ENCODE measurements around the gene ST3GAL4. TPM values are rescaled to one million over a fixed set of nuclear protein-coding genes. Genes with fewer than 3 reads are reported as not detected.

The ST3GAL4 gene
- polyA plus RNA-seq, 1 of the 3 experiments (the other 2 are of a cell fraction): 32.0 TPM

GRCh38 chr11:126352163-126352562, 3.3 kb upstream of the ST3GAL4 start:
- DNase-seq: no peak
- 76% methylated on average over 3 of the region's 3 CpGs for WGBS (ENCODE audit: low lambda C conversion rate)
- H3K9ac ChIP-seq: no peak overlapping the region
- H3K36me3 ChIP-seq (replicated peaks in 1 of 2; ENCODE audit: control insufficient read depth in 1 of 2, insufficient read depth in 2 of 2, low read length in 1 of 2): peaks cover 2 to 10% of the 10 kb centered on the region in 2 experiments
- no peaks in the 10 kb centered on the region for H4K20me1 ChIP-seq (ENCODE audit: insufficient read depth)
- H3K4me3 ChIP-seq (ENCODE audit: low read depth in 2 of 2, low read length in 1 of 2): no peak overlapping the region
- POLR2A ChIA-PET: no interaction called here
- no peak overlapping the region for H2AFZ ChIP-seq (ENCODE audit: low read depth)
- no peaks in the 10 kb centered on the region for H3K27me3 ChIP-seq (ENCODE audit: insufficient read depth)
- CTCF ChIA-PET: no interaction called here
- TF ChIP-seq GATA2 (CRISPR knock-in tag; IDR thresholded peaks at IDR 0.05) (no peak), NFIC (IDR thresholded peaks at IDR 0.05; ENCODE audit: borderline replicate concordance) (no peak), JUND (IDR thresholded peaks at IDR 0.05) (no peak), TAF1 (IDR thresholded peaks at IDR 0.05; ENCODE audit: borderline replicate concordance, low read depth, low read length) (no peak), TEAD4 (IDR thresholded peaks at IDR 0.05; ENCODE audit: borderline replicate concordance, insufficient read depth) (no peak), FOXM1 (IDR thresholded peaks at IDR 0.05; ENCODE audit: low read depth) (no peak), PBX3 (IDR thresholded peaks at IDR 0.05) (no peak), ZBTB33 (IDR thresholded peaks at IDR 0.05; ENCODE audit: borderline replicate concordance, low read depth) (no peak), FOXJ3 (CRISPR knock-in tag; IDR thresholded peaks at IDR 0.05) (no peak), RFX5 (IDR thresholded peaks at IDR 0.05; ENCODE audit: low read length) (no peak), CHD2 (IDR thresholded peaks at IDR 0.05; ENCODE audit: low read length, partially characterized antibody) (no peak), GABPA (IDR thresholded peaks at IDR 0.05; ENCODE audit: low read depth) (no peak), YY1 (IDR thresholded peaks at IDR 0.05; ENCODE audit: low read depth) (no peak), USF1 (IDR thresholded peaks at IDR 0.05; ENCODE audit: borderline replicate concordance, low read depth) (no peak), MXI1 (IDR thresholded peaks at IDR 0.05; ENCODE audit: low read depth, low read length) (no peak), ELF1 (IDR thresholded peaks at IDR 0.05) (no peak), SMC3 (IDR thresholded peaks at IDR 0.05; ENCODE audit: low read depth, low read length) (no peak), RAD21 (IDR thresholded peaks at IDR 0.05; ENCODE audit: low read length) (no peak), TCF12 (IDR thresholded peaks at IDR 0.05) (no peak)
- TF ChIP-seq, protein P1, sequence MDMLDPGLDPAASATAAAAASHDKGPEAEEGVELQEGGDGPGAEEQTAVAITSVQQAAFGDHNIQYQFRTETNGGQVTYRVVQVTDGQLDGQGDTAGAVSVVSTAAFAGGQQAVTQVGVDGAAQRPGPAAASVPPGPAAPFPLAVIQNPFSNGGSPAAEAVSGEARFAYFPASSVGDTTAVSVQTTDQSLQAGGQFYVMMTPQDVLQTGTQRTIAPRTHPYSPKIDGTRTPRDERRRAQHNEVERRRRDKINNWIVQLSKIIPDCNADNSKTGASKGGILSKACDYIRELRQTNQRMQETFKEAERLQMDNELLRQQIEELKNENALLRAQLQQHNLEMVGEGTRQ (IDR thresholded peaks at IDR 0.05; ENCODE audit: borderline replicate concordance, low read depth, low read length): no peak
- H3K9me3 ChIP-seq: no peaks in the 10 kb centered on the region
- peaks cover 9% of the 10 kb centered on the region for H3F3A ChIP-seq (replicated peaks; ENCODE audit: insufficient read depth)
- no peak overlapping the region for H3K27ac ChIP-seq (ENCODE audit: low read depth in 2 of 2, low read length in 1 of 2)
- no peaks in the 10 kb centered on the region for H3K9me2 ChIP-seq
- peak overlapping the region; percentile 44 for H3K4me2 ChIP-seq
- peaks cover 90% of the 10 kb centered on the region for H3K79me2 ChIP-seq (ENCODE audit: insufficient read depth)
- H3K4me1 ChIP-seq (ENCODE audit: control insufficient read depth in 1 of 2, insufficient read depth in 2 of 2, low read depth in 1 of 2, low read length in 1 of 2): peaks cover 32 to 42% of the 10 kb centered on the region in 2 experiments; a peak in 2 of 4 replicates
